Measurements from ENCODE around the gene PRR36. TPM values are rescaled to one million over a fixed set of nuclear protein-coding genes. Genes with fewer than 3 reads are reported as not detected.
"Not testable (repeated sequence)": the region's sequence is repeated elsewhere in the genome, so short reads cannot be mapped to it uniquely, and the experiment has no call there.

PRR36 gene
- total RNA-seq, 4 donors from 2014 or later: 0.35 to 0.85 TPM; not detected in 2

- Histone ChIP-seq H3K4me1 (peaks cover 19 to 37% of the 10 kb centered on the region in 2 donors), H3K27me3 (peaks cover 0 to 2% of the 10 kb centered on the region in 2 donors), H3K36me3 (no peaks in the 10 kb centered on the region), H3K4me3 (peak overlapping the region; percentile 36 to 49), H3K27ac (peak overlapping the region; percentile 88 to 99), H3K9me3 (no peaks in the 10 kb centered on the region)
- no peak for DNase-seq
- intact Hi-C loops (cut with DNase I; ENCODE audit: low total_unique reads): no loop called here
- TF ChIP-seq CTCF (IDR thresholded peaks at IDR 0.05) (no peak), POLR2A (IDR thresholded peaks at IDR 0.05) (no peak)
These were observed 47.2 kb upstream of the PRR36 start for GRCh38 chr19:7921302-7921966.

GRCh38 chr19:7920519-7921301 is 46.5 kb upstream of the PRR36 start:
- Histone ChIP-seq H3K4me1 (peaks cover 19 to 44% of the 10 kb centered on the region in 2 donors), H3K4me3 (peak overlapping the region; percentile 66 to 70), H3K9me3 (no peaks in the 10 kb centered on the region), H3K27ac (peak overlapping the region; percentile 92 to 99), H3K27me3 (peaks cover 4 to 7% of the 10 kb centered on the region in 2 donors), H3K36me3 (no peaks in the 10 kb centered on the region)
- no peak for TF ChIP-seq CTCF (IDR thresholded peaks at IDR 0.05)
- TF ChIP-seq POLR2A (IDR thresholded peaks at IDR 0.05): peak; percentile 64 to 77
- intact Hi-C loops (cut with DNase I; ENCODE audit: low total_unique reads): no loop called here
- peak; percentile 99 to 100 for DNase-seq

DNA sequence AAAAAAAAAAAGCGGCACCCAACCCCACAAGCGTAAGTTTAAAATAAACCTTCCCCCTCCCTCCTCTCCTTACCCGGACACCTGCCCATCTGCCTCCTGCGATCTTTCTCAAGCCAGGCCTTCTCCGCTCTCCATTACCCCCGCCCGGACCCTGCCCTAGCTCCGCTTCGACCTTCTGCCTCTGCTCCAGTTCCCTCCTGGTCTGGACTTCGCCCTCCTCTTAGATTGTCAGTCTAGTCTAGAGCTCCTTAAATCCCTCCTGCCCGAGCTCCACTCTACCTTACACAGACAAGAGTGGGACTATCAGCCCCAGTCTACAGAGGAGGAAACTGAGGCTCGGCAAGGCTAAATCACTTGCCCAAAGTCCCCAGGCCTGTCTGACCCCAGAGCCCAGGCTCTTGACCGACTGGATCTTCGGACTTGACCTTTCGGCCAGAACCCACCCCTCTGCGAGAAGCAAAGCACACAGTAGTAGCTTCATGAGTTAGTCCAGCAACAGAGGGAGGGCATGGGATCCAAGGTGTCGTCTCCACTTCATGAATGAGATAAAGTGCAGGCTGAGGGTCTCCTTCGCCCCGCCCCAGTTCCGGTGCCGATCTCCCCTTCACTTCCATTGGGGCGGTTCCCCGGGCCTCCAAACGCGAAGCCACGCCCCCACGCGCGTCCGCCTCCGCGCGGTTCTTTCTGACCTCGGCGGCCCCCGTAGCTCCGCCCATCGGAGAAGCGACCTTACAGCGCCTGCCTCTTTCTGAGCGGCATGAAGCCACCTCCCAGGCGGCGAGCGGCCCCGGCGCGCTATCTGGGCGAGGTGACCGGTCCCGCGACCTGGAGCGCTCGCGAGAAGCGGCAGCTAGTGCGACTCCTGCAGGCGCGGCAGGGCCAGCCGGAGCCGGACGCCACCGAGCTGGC is 45.7 kb upstream of the PRR36 start, which contains the start of gene SNAPC2:
TSS of gene SNAPC2 (plus strand) at position 729 of the 909 bp plus-strand sequence. CDS start at position 758, 29 bp downstream.
- TF ChIP-seq POLR2A (IDR thresholded peaks at IDR 0.05): peak in 1 of 2 donors; percentile 73
- TF ChIP-seq CTCF (IDR thresholded peaks at IDR 0.05): peak in 2 of 4 experiments; percentile 8 to 30
- Histone ChIP-seq H3K4me3 (peak within 1 kb of the TSS; percentile 66 to 70), H3K9me3 (no peaks in the 10 kb centered on the region), H3K4me1 (peaks cover 19 to 43% of the 10 kb centered on the region in 2 donors), H3K36me3 (no peaks in the 10 kb centered on the region), H3K27me3 (peaks cover 6 to 7% of the 10 kb centered on the region in 2 donors), H3K27ac (peak within 1 kb of the TSS; percentile 92 to 99)
- DNase-seq: peak; percentile 96 to 98
- intact Hi-C loops (cut with DNase I; ENCODE audit: low total_unique reads): no loop called here

DNA sequence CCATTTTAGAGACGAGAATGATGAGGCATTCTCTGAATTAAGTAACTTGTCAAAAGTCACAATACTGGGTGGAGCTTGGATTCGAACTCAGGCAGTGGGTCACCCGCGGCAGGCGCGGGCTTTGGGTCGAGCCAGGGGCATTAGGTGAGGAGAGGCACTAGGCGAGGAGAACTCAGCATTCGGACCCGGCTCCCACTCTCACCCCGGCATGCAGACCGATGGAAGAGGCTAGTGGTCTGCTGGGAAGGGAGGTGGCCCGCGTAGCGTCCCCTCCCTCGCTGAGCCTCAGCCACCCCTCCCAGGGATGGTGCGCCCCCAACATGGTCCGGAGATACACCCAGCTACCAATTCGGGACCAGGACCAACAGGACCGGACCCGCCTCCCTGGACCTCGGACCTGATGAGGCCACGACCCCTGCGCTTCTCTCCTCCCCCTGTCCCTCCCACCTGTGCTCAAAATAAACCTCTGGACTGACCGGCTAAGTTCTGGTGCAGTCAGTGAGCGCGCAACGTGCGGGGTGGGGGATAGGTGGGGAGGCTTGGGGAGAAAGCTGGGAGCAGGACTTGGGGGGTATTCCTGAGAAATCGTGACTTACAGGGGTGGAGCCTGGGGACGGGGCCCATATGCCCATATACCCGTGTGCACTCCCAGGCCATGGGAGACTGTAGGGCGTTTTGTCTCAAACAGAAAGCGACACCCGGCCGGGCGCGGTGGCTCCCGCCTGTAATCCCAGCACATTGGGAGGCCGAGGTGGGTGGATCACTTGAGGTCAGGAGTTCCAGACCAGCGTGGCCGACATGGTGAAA is 44.6 kb upstream of the PRR36 start:
- DNase-seq: no peak
- peaks cover 19 to 38% of the 10 kb centered on the region in 2 donors for H3K4me1 ChIP-seq
- intact Hi-C loops (cut with DNase I; ENCODE audit: low total_unique reads): no loop called here
- TF ChIP-seq POLR2A (IDR thresholded peaks at IDR 0.05) (no peak), CTCF (IDR thresholded peaks at IDR 0.05) (no peak)
- H3K4me3 ChIP-seq: no peak overlapping the region
- H3K36me3 ChIP-seq: no peaks in the 10 kb centered on the region
- H3K27ac ChIP-seq: no peak overlapping the region
- H3K9me3 ChIP-seq: no peaks in the 10 kb centered on the region
- H3K27me3 ChIP-seq: peaks cover 6 to 7% of the 10 kb centered on the region in 2 donors

DNA sequence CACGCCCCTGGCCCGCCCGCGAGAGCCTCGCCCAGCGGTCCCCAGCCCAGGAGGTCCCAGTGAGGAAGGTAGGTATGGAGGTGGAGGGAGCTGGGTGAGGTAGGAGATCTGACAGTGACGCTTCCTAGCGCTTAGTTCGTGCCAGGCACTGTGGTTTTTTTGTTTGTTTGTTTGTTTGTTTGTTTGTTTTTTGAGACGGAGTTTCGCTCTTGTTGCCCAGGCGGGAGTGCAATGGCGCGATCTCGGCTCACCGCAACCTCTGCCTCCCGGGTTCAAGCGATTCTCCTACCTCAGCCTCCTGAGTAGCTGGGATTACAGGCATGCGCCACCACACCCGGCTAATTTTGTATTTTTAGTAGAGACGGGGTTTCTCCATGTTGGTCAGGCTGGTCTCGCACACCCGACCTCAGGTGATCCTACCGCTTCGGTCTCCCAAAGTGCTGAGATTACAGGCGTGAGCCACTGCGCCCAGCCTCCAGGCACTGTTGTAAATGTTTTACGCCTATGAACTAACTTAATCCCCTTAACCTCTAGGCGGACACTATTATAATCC is 43.9 kb upstream of the PRR36 start:
- H3K27me3 ChIP-seq; intact Hi-C loops (cut with DNase I; ENCODE audit: low total_unique reads); H3K36me3 ChIP-seq; DNase-seq; H3K9me3 ChIP-seq: not testable (repeated sequence)
- H3K27ac ChIP-seq: peak overlapping the region in 1 of 2 donors; percentile 60
- H3K4me3 ChIP-seq: peak overlapping the region in 1 of 2 donors; percentile 20
- peaks cover 19 to 38% of the 10 kb centered on the region in 2 donors for H3K4me1 ChIP-seq

Data from uterus (tissue), 4 donors.